ENCODE measurements around the gene TMEM123.

- no peak for TF ChIP-seq POLR2A (IDR thresholded peaks at IDR 0.05; ENCODE audit: low read length)
- no peak for TF ChIP-seq GATA1 (IDR thresholded peaks at IDR 0.05; ENCODE audit: low read depth, low read length)
Observed at GRCh38 chr11:102453302-102453695, 734 bp upstream of the TMEM123 start.
